HL-60 (cell line): ENCODE results near the gene MED13L.

ENCODE experiments used
- CTCF ChIP-seq: IDR thresholded peaks from one replicate; pipeline ENCODE4 v1.5.1; 2011; ENCODE audit warnings: low read length, control low read depth, inconsistent platforms; ENCODE audit not compliant: insufficient read depth
- POLR2AphosphoS5 ChIP-seq: IDR thresholded peaks from 2 replicates; pipeline ENCODE4 v1.6.1; 2012; ENCODE audit warnings: low read depth

GRCh38 chr12:116048879-116049278, 228.6 kb downstream of the MED13L start:
- no peak for TF ChIP-seq CTCF
- TF ChIP-seq POLR2AphosphoS5, result no peak
